Loucy (cell line): ENCODE data around the gene TSSK2.

Experiments used
- EZH2phosphoT487 ChIP-seq: fragments of 200-600 bp; IDR thresholded peaks from 2 replicates; pipeline ENCODE4 v1.6.1; 2018; ENCODE audit warnings: antibody characterized with exemption, mild to moderate bottlenecking, moderate library complexity, borderline replicate concordance
- TF ChIP-seq, protein P1 (sequence below): fragments of 200-600 bp; sonication (generic); conservative IDR thresholded peaks from 2 replicates; pipeline ENCODE4 v1.5.1; 2014; ENCODE audit warnings: mild to moderate bottlenecking, antibody characterized with exemption, low read length

GRCh38 chr22:19103880-19104821, 27.0 kb upstream of the TSSK2 start:
- TF ChIP-seq, protein P1, sequence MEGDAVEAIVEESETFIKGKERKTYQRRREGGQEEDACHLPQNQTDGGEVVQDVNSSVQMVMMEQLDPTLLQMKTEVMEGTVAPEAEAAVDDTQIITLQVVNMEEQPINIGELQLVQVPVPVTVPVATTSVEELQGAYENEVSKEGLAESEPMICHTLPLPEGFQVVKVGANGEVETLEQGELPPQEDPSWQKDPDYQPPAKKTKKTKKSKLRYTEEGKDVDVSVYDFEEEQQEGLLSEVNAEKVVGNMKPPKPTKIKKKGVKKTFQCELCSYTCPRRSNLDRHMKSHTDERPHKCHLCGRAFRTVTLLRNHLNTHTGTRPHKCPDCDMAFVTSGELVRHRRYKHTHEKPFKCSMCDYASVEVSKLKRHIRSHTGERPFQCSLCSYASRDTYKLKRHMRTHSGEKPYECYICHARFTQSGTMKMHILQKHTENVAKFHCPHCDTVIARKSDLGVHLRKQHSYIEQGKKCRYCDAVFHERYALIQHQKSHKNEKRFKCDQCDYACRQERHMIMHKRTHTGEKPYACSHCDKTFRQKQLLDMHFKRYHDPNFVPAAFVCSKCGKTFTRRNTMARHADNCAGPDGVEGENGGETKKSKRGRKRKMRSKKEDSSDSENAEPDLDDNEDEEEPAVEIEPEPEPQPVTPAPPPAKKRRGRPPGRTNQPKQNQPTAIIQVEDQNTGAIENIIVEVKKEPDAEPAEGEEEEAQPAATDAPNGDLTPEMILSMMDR: no peak
- TF ChIP-seq EZH2phosphoT487: no peak
